D721Med (cell line): ENCODE results near the gene ARFGAP1.

Experiments
- DNase-seq: peaks from one replicate; pipeline ENCODE4 v3.0.0; 2011; ENCODE audit warnings: low spot score; ENCODE audit not compliant: insufficient read length
- FAIRE-seq: peaks from 2 replicates; lab custom pipeline; 2011; peaks lifted over from hg19 to GRCh38; lab: Jason Lieb, UNC
- CTCF ChIP-seq: IDR thresholded peaks from 2 replicates; pipeline ENCODE4 v1.5.1; 2012; ENCODE audit warnings: mild to moderate bottlenecking, control low read depth; ENCODE audit not compliant: insufficient read depth; ENCODE audit errors: missing control alignments

The ARFGAP1 gene

DNA sequence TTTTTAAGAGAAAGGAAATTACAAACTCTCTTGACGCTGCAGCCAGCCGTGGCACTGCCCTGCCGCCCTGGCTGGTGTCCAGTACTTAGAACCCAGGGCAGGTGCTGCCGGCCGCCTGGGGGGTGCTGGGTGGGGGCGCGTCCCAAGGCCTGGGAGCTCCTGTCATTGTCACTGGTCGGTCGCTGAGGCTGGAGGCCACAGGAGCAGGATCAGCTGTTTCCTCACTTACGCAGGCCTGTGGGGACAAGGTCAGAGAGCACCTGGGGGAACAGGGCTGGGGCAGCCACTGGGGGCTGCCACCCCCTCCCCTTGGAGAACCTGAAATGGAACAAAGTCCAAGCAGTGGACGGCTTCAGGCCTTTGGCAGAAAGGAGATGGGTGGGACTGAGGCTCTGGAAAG lies 31.3 kb upstream of the ARFGAP1 start:
- no peak for TF ChIP-seq CTCF
- no peak for DNase-seq
- FAIRE-seq: no peak

GRCh38 chr20:63242736-63243135 lies 29.9 kb upstream of the ARFGAP1 start:
- no peak for DNase-seq
- TF ChIP-seq CTCF: no peak
- no peak for FAIRE-seq

- DNase-seq: no peak
- FAIRE-seq: no peak
- TF ChIP-seq CTCF: no peak
These were observed 28.9 kb upstream of the ARFGAP1 start for GRCh38 chr20:63243604-63244247.

- no peak for TF ChIP-seq CTCF
- no peak for DNase-seq
- no peak for FAIRE-seq
These were observed 28.1 kb upstream of the ARFGAP1 start for GRCh38 chr20:63244468-63244867.

GRCh38 chr20:63246490-63247288 lies 25.9 kb upstream of the ARFGAP1 start:
- no peak for FAIRE-seq
- no peak for TF ChIP-seq CTCF
- no peak for DNase-seq

GRCh38 chr20:63247671-63248228 lies 24.9 kb upstream of the ARFGAP1 start:
- FAIRE-seq (no peak), DNase-seq (no peak)
- no peak for TF ChIP-seq CTCF
